ENCODE measurements around the gene SCGB3A1.

GRCh38 chr5:180593446-180594206, 2.3 kb upstream of the SCGB3A1 start:
- TF ChIP-seq CTCF (IDR thresholded peaks at IDR 0.05), result no peak
- no peak for TF ChIP-seq POLR2A (IDR thresholded peaks at IDR 0.05)
